NOMO-1 (cell line): ENCODE results near the gene PTPRD.

Experiments used
- DNase-seq, 2 experiments: peaks; one replicate each; lab custom pipeline; 2025; ENCODE audit not compliant: unreplicated experiment in 2 of 2; lab: John Stamatoyannopoulos, UW

Gene PTPRD

DNA sequence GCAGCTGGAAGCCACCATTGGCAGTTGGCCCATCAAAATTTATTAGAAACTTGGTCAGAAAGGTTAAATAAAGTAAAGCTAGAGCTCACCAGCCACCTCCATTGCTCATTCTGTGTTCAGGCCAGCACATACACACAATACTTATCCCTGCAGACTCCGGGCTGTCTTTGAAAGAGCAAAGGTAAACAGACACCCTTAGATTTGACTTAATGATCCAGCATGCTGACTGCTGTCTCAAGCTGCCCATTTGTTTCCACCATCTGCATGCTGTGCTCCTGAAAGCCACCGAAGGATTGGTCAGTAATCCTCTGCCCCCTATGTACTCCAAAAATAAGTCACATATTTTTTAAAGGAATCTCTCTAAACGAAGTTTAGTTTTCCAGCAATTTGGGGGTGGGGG is 1753.4 kb downstream of the PTPRD start:
- no peak for DNase-seq

DNA sequence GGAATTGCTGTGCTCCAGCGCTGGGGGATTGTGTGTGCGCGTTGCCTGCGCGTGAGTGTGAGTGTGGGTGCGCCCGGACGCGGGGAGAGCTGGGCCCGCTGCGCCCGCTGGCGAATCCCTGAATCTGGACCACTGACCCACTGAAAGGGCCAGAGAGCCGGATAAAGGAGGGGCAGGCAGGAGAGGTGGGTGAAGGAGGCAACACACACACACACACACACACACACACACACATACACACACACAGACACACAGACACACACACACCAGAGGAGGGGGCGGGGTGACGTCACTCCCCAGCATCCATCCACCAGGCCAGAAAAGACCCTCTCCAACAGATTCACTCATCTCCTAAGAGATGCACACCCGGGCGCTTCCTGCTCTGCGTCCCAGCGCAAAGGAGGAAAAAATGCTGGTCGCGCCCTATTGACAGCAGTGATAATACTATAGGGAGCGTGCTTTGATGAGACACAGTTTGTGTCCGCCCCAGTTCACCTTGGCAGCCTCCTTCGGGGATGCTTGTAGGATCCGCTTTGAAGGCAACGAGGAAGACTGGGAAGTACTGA is 1754.1 kb downstream of the PTPRD start:
- DNase-seq = no peak

DNA sequence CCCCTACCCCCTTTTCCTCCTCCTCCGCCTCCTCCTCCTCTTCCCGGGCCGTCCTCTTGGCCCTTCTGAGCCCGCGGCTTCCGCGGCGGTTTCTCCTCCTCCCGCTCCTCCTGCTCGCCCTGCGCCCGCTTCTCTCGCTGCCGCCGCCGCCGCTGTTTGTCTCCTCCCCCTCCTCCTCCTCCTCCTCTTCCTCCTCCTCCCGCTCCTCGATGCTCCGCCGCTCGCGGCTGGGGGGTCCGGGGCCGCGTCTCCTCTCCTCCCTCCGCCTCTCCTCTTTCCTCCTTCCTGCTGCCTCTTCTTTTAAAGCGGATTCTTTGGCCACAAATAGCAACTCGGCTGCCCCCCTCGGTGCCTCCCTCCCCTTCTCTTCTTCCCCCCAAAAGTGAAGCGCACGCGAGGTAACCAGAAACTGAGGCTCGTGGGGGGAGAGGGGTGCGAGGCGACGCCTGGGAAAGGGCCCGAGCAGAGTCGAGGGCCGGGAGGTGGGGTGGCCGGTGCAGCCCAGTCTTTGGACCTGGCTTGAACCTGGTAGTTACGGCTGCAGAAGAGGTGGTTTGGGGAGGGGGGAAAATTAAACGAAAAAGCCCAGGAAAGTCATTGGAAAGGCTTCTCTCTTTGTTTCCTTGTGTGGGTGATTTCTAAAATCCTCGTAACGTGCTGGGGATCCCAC is 1754.7 kb downstream of the PTPRD start:
- no peak for DNase-seq

DNA sequence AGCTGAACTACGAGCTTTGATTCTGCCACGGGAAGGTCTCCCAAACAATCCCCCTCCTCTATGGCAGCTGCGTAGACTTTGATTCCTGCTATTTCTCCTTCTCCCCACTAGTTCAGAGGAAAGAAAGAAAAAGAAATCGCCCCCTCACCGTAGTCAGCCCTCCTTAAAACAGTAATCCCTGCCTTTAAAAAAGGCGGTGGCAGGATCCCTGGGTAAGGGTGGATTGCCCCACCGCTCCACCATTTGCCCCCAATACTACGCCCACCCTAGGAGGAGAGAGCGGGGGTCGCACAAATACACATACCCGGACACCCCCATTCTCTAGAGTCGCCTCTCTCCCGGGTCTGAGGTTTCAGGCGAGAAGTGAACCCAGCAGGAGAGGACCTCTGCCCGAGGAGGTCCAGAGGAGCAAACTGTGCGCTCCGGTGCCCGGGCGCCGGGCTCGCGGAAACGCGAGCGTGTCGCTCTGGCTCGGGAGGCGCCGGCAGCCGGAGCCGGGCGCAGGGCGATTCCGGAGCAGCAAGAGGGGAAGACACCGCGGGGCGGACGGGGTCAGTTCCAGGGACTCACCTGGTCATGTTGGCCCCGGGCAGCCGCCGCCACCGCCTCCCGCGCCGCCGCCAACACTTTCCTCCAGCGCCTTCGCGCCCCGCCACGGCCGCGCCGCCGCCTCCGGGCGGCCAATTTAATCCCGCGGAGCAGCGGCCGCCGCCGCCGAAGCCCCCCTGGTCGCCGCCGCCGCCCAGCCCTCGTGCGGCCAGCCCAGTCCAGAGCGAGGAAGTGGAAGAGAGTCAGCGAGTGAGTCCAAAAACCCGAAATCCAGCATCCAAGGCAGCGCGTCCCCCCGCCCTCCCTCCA is 1755.5 kb downstream of the PTPRD start:
- no peak for DNase-seq

DNA sequence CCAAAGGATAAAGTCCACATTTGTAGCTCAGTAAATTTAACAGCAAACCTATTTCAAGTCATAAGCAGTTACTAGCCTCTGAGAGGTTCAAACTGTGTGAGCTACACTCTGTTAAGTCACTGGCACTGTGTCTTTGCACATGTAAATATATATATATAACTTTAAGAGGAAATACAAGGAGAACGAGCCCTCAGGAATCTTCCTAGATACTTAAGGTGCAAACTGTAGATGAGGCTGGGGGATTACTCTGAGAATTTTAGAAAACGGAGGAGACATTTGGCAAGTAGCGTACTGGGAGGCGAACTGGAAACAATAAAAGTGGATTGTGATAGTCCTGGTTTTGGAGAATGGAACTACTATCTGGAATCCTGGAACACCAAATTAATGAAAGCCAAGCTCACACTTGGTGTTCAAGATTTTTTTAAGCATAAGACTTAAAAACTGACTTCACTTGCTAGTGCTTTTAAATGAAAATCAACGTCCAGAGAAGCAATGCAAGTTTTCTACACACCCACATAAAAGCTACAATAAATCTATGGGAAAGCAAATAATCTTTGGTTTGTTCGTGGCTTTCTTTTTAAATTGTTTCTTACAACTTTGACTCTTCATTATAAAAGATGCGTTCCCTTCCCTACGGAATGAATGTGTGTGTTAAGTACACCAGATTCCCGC is 1756.3 kb downstream of the PTPRD start:
- no peak for DNase-seq

DNA sequence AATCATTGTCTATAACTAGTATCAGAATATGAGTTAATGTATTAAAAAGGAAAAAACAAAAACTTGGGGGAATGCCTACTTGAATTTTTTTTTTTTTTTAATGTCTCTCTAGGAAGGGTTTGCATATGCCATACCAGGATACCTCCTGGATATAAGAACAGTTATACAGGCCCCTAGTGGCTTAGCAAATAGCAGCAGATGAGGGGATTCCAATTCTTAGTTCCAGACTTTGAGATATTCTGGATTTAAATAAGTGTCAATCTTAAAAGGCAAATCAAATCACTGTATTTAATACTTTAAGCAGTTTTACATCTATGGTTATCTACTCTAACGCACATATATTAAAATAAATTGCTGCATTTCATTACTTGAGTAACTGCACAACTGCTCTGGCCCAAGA is 1757.8 kb downstream of the PTPRD start:
- DNase-seq = no peak

DNA sequence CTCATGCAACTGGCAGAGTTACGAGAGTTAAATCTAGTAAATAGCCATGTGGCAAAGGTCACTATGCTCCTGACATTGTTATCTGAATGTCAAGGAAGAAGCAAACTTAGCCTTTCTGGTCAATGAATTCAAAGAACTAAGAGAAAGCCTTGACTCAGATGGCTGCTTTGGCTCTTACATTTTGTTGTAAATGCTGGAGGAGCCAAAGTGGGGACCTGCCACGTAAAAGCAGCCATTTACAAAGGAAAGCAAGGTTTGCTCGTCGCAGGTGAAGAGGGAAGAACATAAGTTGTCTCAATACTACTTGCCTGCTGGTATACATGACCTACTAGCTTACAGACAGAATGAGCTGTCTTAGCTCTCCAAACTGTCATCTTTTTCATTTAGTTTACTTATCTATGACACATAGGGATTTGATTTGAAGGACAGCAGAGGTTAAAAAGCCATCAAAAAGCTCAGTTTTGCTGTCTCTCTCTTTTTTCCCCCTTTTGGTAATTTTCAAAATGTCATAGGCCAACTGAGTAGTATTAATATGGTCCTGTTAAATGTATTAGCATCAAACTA is 1760.4 kb downstream of the PTPRD start:
- no peak for DNase-seq

DNA sequence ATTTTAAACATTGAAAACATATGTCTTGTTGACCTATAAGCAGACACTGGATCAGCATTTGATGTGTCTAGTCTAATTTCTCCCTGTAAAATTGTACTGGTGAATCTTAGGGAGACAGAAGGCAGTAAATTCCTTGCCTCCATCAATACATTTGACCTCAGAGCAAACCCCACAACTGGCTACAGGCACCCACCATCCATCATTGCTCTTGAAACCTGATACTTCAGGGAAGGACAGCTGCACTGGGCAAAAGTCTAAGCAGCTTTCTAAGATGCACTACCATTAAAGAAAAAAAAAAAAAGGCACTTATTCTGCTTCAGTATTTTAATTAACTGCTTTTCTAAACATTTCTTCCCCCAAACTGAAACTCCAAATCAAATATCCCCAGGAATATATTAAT is 1761.9 kb downstream of the PTPRD start:
- no peak for DNase-seq

DNA sequence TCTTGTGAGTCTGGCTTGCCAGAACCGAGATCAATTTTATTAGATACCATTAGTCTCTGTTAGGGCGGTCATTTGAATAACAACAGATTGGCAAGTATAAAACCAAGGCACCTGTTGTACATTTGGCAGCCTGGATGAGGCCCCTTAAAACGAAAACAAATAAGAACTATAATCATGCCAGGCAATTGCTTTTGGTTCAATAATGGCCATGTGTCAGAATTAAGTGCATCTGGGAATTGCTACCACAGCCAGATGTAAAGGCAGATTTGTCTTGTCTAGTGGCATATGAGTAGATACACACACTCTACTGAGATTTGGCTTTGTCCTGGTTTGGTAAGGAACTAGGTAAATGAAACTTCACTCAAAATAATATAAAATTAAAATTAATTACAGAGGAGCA is 1767.0 kb downstream of the PTPRD start:
- DNase-seq = no peak

DNA sequence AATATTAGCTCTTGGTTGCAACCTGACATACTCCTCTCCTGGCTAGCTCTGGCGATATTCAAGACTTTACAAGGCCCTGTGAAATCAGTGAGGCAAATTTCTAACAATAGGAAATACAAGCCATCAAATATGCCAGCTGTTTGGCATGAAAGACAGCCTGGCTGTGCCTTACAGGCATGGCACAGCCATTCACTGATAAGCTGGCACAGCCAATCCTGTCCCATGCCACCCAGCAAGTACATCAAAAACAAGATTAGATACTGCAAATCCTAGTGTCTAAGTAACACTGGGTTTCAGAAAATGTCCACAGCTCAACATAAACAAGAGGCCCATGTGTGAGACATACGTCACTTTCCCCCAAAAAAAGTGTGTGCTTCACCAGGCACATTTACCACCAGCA is 1767.4 kb downstream of the PTPRD start:
- DNase-seq = no peak

DNA sequence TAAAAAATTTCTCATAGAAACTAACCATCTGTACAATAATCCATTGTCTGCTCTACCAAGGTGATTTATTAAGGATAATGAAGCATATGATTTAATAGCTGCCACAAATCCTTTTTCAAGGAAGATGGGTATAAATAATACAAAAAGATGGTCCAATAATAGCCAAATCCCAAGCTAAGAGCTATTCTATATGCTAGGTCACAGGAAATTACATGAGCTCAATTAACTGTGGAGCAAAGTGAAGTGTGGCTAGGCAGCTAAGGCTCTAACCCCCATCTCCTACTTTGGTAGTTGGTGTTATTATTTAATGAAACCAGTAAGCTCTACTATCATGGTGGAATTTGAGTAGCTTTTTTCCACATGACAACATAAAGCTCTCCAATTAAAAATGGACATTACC is 1768.3 kb downstream of the PTPRD start:
- no peak for DNase-seq

DNA sequence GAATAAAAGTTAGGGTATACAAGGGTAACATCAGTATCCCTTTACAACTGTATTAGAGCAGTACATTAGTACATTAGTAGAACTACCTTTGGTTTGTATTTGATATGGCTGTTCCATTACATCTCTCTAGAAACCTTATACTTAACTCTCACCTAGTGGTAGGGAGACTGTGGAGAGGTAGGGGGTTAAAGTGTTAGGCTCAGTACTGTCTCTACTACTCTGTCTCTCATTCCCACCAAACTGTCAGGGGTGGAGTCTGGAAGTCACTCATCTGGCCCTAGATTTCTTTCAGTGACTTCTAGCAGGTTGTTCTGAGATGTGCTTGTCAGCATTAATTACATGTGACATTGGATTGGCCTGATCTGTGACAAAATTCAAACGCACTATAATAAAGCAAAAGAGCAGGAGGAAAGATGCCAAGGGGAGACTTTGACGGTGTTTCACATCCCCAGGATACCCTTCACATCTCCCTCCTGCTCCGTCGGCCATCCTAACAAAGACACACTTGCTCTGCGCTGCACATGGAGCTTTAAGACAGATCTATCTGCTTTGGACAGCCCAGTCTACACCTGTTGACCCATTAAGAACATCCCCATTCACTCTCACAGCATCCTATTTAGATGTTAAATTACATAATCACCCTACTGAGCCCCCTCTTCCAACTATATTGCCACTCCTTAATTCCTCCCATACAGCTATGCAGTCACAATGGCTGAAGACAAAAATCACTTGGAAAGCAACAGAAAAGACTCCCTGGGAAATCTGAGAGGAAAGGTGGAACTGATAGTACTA is 1770.2 kb downstream of the PTPRD start:
- no peak for DNase-seq

DNA sequence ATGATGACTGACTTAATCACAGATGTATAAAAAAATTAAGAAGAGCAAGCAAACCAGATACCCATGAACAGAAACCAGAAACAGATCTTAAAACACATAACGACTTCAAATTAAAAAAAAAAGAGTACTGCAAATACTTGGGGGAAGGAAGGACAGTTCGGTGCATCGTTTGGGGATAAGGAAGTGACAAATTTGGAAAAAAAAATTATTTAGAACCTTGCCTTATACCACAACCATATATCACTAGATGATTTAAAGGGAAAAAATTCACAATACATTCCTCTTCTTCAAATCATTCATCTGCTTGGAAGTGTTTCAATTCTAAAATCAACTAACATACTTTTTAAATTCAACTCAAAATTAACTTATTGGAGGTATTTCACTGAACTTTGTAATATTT is 1774.7 kb downstream of the PTPRD start:
- no peak for DNase-seq

DNA sequence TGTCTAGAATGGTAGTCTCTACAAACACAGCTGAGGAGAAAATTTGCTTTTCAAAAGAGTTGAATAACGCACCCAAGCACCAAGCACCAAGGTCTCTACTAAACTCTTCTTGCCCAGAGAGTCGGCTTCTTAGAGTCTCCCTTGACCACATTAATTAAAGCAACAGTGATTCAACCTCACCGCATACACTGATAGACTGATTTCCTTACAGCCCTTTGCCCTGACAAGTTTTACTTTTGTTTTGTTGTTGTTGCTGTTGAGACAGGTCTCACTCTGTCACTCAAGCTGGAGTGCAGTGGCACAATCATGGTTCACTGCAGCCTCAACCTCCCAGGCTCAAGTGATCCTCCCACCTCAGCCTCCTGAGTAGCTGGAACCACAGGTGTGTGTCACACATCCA is 1777.5 kb downstream of the PTPRD start:
- DNase-seq = no peak

DNA sequence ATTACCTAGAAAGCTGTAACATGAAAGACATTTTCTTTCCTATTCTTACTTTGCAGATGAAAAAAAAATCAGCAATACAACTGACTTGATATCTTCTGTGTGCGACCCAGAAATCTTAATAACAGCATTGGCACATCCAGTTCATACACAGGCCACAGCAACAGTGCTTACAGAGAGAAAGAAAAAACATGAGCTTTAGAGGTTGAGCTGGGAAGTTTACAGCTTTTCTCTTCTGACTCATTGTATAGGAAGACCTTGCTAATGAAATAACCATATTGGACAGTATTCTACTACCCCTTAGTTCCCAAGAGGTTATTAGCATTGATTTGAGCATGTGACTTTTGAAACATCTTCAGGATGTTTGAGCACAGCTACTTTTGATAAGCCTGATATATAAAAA is 1779.8 kb downstream of the PTPRD start:
- no peak for DNase-seq

DNA sequence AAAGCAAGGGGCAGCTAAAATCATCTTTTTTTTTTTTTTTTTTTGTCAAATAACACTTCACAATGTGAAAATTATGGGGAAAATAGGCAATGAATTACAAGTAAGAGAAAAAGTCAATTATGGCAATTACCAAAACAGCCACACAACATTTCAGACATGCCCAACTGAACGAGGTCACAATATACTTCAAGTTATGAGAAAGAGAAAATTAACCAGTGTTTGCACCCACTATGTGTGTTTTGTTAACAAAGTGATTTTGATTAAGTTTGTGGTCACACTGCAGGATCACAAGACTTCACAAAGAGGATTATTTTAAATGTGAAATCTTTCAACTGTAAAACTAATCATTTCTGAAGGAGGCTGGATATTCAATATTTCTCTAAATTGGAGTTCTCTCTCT is 1780.4 kb downstream of the PTPRD start:
- DNase-seq = no peak

DNA sequence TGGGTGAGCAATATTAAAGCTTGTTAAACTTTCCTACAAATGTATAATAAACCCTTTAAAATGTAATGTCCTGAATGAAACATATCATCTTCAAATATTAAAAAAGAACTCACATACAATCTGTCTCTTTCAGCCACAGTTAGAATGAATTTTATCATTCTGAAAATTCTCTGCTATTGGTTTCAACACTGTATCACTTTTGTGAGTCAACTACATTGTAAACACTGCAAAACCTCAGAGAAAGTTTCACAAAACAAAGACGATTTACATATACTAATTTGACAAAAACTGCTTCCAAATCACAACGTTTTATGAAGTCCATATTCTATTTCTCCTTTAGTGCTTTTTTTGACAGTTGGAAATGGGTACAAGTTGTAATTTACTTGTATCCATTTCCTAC is 1781.2 kb downstream of the PTPRD start:
- DNase-seq = no peak

DNA sequence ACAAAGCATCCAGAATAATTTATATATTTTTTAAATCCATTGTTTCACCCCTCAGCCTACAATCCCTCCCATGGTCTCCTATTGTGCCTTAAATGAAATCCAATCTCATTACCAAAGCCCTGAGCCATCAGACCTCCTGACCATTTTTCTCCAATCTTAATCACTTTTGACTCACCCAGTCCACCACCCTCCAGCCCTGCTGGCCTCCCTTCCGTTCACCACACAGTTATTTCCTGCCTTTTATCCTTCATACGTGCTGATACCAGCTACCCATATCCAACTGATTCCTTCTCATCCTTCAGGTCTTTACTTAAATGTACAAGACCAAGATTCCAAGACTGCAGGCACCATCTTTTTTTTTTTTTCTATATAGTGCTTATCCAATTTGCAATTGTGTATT is 1786.5 kb downstream of the PTPRD start:
- DNase-seq = no peak

DNA sequence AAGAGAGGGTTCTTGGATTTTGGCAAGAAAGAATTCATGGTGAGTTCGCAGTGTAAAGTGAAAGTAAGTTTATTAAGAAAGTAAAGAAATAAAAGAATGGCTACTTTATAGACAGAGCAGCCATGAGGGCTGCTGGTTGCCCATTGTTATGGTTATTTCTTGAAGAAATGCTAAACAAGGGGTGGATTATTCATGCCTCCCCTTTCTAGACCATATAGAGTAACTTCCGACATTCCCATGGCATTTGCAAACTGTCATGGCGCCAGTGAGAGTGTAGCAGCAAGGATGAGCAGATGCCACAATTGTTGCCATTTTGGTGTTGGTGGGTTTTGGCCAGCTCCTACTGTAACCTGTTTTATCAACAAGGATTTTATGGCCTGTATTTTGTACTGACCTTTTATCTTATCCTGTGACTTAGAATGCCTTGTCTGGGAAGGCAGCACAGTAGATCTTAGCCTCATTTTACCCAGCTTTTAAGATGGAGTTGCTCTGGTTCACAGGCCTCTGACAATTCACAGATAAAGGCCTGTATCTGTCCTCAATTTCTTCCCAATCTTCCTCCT is 1787.1 kb downstream of the PTPRD start:
- no peak for DNase-seq
